Fibroblast of skin of right biceps (primary cell): Measurements from ENCODE around the gene ACBD3.
A peak's percentile ranks its signal among the peaks of the same experiment; 100 is the strongest.

ENCODE experiments used
- DNase-seq: peaks from one replicate; pipeline ENCODE4 v3.0.0-alpha.2; 2013

The ACBD3 gene

DNA sequence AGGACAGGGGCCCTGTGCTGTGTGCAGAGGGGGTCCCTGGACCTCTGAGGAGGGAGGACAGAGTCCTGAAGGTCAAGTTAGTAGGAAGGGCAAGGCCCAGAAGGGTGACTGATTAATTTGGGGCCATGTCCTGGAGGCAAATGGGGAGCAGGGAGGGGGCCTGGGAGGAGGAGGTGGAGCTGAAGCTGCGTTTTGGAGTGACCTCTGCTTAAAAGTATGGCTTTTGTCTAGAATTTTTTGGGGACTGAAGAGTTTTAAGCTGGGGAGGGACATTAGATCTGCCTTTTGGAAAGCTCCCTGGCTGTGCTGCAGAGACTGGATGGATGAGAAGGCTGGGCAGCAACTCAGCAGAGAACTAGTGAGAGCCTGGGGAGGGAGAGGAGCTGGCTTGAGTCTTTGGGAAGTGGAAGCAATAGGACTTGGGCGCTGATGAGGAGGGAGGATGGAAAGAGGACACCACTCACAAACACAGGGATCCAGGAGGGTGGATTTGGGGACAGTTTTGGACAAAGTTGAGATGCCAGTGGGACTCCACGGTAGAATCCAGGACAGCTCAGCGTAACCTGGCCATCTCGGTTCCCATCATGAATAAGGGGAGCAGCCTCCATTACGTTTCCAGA is 52.9 kb downstream of the ACBD3 start:
- DNase-seq: no peak

DNA sequence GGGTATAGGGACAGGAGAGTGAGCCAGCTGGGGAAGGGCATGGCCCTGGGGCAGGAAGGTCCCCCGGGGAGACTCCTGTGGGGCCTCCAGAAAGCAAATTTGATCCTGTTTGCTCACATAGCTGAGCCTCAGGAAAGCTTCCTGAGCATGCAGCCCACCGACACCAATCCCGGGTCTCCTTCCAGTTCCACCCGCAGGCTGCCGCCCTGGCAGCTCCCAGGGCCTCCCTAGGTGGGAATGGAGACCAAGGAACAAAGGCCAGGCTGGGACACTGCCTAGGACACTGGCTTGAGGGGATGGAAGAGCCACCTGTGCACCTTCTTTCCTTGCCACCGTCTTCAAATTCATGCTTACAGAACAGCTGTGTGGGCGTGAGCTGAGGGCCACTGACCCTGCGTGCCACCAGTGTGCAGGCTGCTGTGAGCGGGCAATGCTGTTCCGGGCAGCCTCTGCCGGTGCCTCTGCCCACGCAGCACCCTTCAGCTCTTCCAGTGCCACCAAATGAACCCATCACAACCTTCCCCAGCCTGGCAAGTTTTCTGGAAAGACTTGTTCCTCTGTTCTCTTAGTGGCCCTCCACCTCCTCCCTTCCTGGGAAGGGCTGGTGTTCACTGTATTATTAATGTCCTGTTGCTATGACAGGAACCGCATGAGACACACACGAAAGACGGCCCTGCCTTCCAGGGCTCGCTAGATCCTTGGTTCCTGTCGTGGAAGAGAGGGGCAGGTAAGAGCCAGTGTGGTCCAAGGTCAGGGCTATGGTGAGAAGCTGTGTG is 53.6 kb downstream of the ACBD3 start:
- DNase-seq: no peak

- no peak for DNase-seq
These were observed 54.9 kb downstream of the ACBD3 start for GRCh38 chr1:226131639-226132038.

DNA sequence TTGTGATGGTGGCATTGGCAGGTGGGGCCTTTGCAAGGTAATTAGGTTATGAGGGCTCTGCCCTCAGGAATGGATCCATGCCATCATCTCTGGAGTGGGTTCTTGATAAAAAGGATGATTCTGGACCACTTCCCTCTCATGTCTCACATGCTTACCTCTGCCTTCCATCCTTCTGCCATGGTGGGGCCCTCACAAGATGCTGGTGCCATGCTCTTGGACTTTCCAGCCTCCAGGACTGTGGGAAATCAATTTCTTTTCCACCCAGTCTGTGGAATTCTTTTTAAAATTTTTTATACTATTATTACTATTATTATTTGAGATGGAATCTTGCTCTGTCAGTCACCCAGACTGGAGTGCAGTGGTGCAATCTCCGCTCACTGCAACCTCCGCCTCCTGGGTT is 57.3 kb downstream of the ACBD3 start:
- no peak for DNase-seq

DNA sequence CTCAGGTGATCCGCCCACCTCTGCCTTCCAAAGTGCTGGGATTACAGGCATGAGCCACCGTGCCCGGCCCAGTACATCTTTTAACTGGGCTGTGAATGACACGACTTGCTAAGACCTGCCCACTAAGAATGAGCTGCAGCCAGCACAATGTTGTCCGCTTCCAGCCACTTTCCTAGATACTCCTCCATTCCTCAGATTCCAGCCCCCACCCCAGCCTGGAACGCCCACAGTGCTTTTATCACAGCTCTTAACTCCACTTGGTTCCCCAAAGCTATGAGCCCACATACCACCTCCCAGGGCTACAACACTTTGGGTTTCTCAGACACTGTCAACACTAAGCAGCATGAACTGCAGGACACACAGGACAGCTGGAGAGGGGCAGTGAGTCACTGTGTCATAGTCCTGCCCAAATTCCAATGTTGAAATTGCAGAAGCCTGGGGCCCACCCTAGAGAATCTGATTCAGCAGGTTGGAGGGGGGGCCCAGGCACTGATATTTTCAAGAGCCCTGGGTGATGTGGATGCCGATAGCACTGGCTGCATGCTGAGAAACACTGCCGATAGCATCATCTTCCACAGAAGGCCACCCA is 58.0 kb downstream of the ACBD3 start:
- DNase-seq: peak; percentile 79

- no peak for DNase-seq
These were observed 59.5 kb downstream of the ACBD3 start for GRCh38 chr1:226126824-226127569.

- DNase-seq: no peak
These were observed 60.7 kb downstream of the ACBD3 start for GRCh38 chr1:226125831-226126230.

DNA sequence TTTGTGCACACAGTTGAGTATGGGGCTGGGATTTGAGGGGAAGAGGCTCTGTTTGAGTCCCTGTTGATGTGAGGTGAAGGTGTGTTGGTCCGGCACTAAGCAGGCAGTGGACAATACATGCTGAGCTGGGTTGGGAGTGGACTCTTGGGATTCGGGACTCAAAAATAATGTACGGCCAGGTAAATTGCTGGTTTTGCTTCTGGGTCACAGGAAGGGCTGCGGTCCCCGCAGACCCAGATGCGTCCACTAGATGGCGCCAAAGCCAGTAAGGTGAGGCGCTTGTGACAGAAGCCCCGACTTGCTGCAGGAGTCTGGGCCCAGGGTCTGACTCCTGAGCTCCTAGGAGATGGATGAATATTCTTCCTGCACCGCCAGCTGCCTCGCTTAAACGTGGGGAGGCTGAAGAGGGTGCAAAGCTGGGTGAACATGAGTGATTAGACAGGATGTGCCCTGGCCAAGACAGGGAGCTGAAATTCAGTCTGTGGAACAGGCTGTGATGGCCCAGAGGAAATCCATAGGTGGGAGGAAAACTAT is 61.4 kb downstream of the ACBD3 start:
- DNase-seq: peak; percentile 67

GRCh38 chr1:226123591-226124471 is 62.7 kb downstream of the ACBD3 start:
- peak; percentile 6 for DNase-seq

GRCh38 chr1:226123212-226123560 is 63.4 kb downstream of the ACBD3 start:
- no peak for DNase-seq

GRCh38 chr1:226121587-226122400 is 64.7 kb downstream of the ACBD3 start:
- peak; percentile 46 for DNase-seq

GRCh38 chr1:226121049-226121586 is 65.4 kb downstream of the ACBD3 start:
- DNase-seq: no peak

DNA sequence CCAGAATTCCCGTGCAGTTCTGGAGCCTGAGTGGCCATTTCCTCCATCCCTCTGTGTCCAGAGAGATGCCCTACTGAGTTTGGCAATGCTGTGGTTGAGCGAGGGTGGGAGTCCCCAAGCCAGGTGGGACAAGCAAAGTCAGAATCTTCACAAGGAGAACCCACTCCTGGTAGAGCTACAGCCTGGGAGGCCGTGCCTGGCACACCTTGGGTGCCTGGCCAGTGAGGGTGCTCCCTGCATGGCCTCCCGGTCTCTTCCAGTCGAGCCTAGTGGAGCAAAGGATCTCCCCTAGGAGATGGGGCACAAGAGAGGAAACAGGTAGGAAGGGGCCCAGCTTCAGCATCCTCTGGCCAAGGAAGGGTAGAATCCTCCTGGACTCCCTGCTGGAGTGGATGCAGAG is 66.1 kb downstream of the ACBD3 start:
- DNase-seq: no peak

DNA sequence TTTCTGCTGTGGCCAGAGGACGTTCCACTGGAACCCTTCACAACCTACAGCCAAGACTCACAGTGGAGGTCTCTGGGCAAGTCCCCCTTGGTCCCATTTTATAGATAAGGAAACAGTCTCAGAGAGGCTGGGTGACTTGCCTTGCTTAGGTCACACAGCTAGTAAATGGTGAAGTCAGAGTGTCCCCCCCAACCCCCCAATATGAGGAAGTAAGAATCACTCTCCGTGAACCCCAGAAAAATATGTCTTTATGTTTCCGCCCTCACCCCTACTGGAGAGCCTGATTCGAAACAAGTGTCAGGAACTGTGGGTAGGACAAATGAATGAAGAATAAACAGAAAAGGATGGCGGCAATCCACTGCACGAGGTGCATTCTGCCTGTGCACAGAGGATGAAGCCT is 67.4 kb downstream of the ACBD3 start:
- DNase-seq: no peak

DNA sequence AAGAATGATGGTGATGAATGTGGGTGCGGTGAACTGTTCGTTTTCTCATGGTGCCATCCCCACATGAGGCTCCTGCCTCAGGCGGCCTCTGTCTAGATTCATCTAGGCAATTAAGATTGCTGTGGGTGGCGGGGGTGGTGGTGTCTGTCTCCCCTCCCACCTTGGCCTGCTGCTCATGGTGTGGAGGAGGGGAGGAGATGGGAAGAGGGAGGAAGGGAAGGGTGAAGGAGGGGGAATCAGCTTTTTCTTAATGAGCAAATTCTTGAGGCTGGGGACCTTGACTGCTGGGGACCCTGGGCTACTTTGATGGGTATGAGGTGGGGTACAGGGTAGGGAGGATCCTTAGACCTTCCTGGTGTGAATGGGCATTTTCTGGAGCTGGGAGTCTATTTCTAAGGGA is 68.2 kb downstream of the ACBD3 start:
- DNase-seq: no peak

DNA sequence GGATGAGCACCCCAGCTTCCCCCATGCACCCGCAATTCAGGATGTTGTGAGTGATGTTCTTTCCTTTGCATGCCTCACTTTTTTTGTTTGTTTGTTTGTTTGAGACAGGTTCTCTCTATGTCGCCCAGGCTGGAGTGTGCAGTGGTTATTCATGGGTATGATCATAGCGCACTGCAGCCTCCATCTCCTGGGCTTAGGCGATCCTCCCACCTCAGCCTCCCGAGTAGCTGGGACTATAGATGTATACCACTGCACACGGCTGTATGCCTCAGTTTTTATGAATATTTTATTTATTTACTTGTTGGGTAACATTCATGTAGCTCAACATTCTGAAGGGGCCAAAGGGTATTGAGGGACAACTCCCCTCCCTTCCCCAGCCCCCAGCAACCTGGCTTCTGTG is 69.2 kb downstream of the ACBD3 start:
- DNase-seq: no peak

DNA sequence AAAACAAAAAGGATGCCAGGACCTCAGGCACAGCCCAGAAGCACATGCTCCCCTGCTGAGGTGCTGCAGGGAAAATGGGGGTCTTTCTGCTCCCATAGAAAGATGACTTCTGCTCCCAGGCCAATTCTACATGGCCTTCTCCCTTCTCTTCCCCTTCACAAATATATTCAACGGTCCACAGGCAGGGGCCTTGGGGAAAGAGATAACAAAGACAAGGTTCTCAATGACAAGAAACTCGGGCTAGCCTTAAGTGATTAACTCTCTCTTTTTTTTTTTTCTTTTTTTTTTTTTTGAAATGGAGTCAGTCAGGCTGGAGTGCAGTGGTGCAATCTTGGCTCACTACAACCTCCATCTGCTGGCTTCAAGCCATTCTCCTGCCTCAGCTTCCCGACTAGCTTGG is 69.9 kb downstream of the ACBD3 start:
- DNase-seq: no peak

DNA sequence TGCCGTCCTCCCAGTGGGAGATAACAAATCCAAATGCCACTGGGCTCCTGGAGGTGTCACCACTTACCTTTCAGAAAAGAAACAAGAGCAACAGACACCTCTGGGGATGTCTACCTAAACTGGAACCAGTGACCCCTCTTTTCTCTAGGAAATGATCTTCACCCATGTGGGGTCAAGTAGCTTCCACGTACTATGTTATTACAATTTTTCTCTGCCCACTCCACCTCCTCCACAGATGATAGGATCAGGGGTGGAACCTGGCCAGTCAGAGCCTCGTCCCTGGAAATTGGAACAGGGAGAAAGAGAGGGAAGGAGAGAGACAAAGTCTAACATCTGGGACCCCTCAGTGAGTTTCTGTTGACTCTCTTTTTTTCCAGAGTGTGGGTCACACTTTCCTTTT is 73.9 kb downstream of the ACBD3 start:
- DNase-seq: no peak

GRCh38 chr1:226111883-226112261 is 74.7 kb downstream of the ACBD3 start:
- no peak for DNase-seq

DNA sequence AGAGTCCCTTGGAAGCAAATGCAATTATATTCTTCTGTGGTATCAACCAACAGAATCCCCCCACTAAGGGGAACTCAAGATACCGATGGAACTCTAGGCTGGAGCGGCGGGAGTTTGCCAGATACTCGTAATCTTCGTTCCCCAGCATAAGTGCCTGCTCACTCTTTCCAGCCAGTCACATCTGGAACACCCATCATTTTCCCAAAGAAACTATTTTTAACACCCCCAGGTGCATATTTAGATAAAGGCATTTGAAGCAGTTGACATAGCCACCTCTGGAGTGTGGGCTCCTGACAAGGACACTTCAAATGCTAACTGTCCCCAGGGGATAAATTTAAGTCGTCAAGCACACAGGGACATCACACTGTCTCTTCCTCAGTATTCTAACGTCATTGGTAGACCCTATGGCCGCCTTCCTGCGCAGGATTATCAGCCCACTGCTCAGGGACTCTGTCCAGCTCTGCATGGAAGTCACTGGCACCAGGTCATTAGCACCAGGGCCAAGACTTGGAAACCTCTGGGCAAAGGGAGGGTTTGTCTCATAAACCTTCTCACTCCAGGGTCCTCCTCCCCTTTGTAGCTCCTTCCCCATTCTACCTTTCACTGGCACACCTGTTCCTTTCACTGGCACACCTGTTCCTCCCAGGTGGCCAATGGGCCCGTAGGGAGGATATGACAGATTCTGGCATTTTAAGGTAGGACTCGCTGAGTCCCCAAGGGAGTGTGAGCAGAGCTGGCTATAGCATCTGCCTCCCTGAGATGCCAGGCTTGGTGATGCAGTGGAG is 75.3 kb downstream of the ACBD3 start:
- DNase-seq: no peak
